ENCODE results near the gene FRZB.
"Not testable (repeated sequence)": the region's sequence is repeated elsewhere in the genome, so short reads cannot be mapped to it uniquely, and the experiment has no call there.

The FRZB gene

GRCh38 chr2:182887753-182888415 is 21.4 kb upstream of the FRZB start:
- TF ChIP-seq POLR2A (IDR thresholded peaks at IDR 0.05; ENCODE audit: low read depth, low read length) = no peak
- no peak for TF ChIP-seq TAF1 (IDR thresholded peaks at IDR 0.05; ENCODE audit: borderline replicate concordance, low read depth, low read length)
- TF ChIP-seq POLR2AphosphoS5 (IDR thresholded peaks at IDR 0.05; ENCODE audit: low read depth, low read length) = no peak
- FAIRE-seq (no peak), DNase-seq (ENCODE audit: insufficient read length) (no peak)

- DNase-seq (ENCODE audit: insufficient read length) (no peak), FAIRE-seq (no peak)
- no peak for TF ChIP-seq TAF1 (IDR thresholded peaks at IDR 0.05; ENCODE audit: borderline replicate concordance, low read depth, low read length)
- no peak for TF ChIP-seq POLR2AphosphoS5 (IDR thresholded peaks at IDR 0.05; ENCODE audit: low read depth, low read length)
- no peak for TF ChIP-seq POLR2A (IDR thresholded peaks at IDR 0.05; ENCODE audit: low read depth, low read length)
These were observed 20.7 kb upstream of the FRZB start for GRCh38 chr2:182887093-182887492.

GRCh38 chr2:182885771-182886170 is 19.3 kb upstream of the FRZB start:
- DNase-seq (ENCODE audit: insufficient read length) (no peak), FAIRE-seq (no peak)
- TF ChIP-seq POLR2A (IDR thresholded peaks at IDR 0.05; ENCODE audit: low read depth, low read length) = no peak
- TF ChIP-seq TAF1 (IDR thresholded peaks at IDR 0.05; ENCODE audit: borderline replicate concordance, low read depth, low read length) = no peak
- no peak for TF ChIP-seq POLR2AphosphoS5 (IDR thresholded peaks at IDR 0.05; ENCODE audit: low read depth, low read length)

- DNase-seq (ENCODE audit: insufficient read length) = no peak
- TF ChIP-seq POLR2A (IDR thresholded peaks at IDR 0.05; ENCODE audit: low read depth, low read length) (no peak), POLR2AphosphoS5 (IDR thresholded peaks at IDR 0.05; ENCODE audit: low read depth, low read length) (no peak), TAF1 (IDR thresholded peaks at IDR 0.05; ENCODE audit: borderline replicate concordance, low read depth, low read length) (no peak)
- FAIRE-seq = no peak
These were observed 17.0 kb upstream of the FRZB start for GRCh38 chr2:182883451-182883850.

- not testable (repeated sequence) for FAIRE-seq; DNase-seq (ENCODE audit: insufficient read length)
These were observed 13.7 kb upstream of the FRZB start for GRCh38 chr2:182880100-182880499.

GRCh38 chr2:182876653-182877052 is 10.2 kb upstream of the FRZB start:
- not testable (repeated sequence) for FAIRE-seq; DNase-seq (ENCODE audit: insufficient read length)

- FAIRE-seq (no peak), DNase-seq (ENCODE audit: insufficient read length) (no peak)
These were observed 3.8 kb upstream of the FRZB start for GRCh38 chr2:182870227-182870626.

GRCh38 chr2:182868054-182868796 is 1.8 kb upstream of the FRZB start:
- FAIRE-seq (no peak), DNase-seq (ENCODE audit: insufficient read length) (no peak)
- no peak for TF ChIP-seq POLR2AphosphoS5 (IDR thresholded peaks at IDR 0.05; ENCODE audit: low read depth, low read length)
- TF ChIP-seq POLR2A (IDR thresholded peaks at IDR 0.05; ENCODE audit: low read depth, low read length) = no peak
- TF ChIP-seq TAF1 (IDR thresholded peaks at IDR 0.05; ENCODE audit: borderline replicate concordance, low read depth, low read length) = no peak

More at GRCh38 chr2:182870227-182870626, 3.8 kb upstream of the FRZB start:
- TF ChIP-seq POLR2AphosphoS5 (IDR thresholded peaks at IDR 0.05; ENCODE audit: low read depth, low read length) = no peak
- TF ChIP-seq POLR2A (IDR thresholded peaks at IDR 0.05; ENCODE audit: low read depth, low read length) = no peak
- no peak for TF ChIP-seq TAF1 (IDR thresholded peaks at IDR 0.05; ENCODE audit: borderline replicate concordance, low read depth, low read length)

- DNase-seq (ENCODE audit: insufficient read length) (no peak), FAIRE-seq (no peak)
- TF ChIP-seq POLR2AphosphoS5 (IDR thresholded peaks at IDR 0.05; ENCODE audit: low read depth, low read length) (no peak), TAF1 (IDR thresholded peaks at IDR 0.05; ENCODE audit: borderline replicate concordance, low read depth, low read length) (no peak), POLR2A (IDR thresholded peaks at IDR 0.05; ENCODE audit: low read depth, low read length) (no peak)
These were observed 1.1 kb upstream of the FRZB start for GRCh38 chr2:182867426-182868053.

GRCh38 chr2:182866095-182866460 is 359 bp downstream of the FRZB start:
- no peak for FAIRE-seq
- no peak for TF ChIP-seq POLR2AphosphoS5 (IDR thresholded peaks at IDR 0.05; ENCODE audit: low read depth, low read length)
- no peak for DNase-seq (ENCODE audit: insufficient read length)

GRCh38 chr2:182864949-182865570 is 1.4 kb downstream of the FRZB start:
- DNase-seq (ENCODE audit: insufficient read length) = no peak
- FAIRE-seq = no peak
- TF ChIP-seq POLR2A (IDR thresholded peaks at IDR 0.05; ENCODE audit: low read depth, low read length) = no peak
- no peak for TF ChIP-seq TAF1 (IDR thresholded peaks at IDR 0.05; ENCODE audit: borderline replicate concordance, low read depth, low read length)
- TF ChIP-seq POLR2AphosphoS5 (IDR thresholded peaks at IDR 0.05; ENCODE audit: low read depth, low read length) = no peak

GRCh38 chr2:182863642-182864041 is 2.8 kb downstream of the FRZB start:
- TF ChIP-seq POLR2A (IDR thresholded peaks at IDR 0.05; ENCODE audit: low read depth, low read length) = no peak
- TF ChIP-seq TAF1 (IDR thresholded peaks at IDR 0.05; ENCODE audit: borderline replicate concordance, low read depth, low read length) = no peak
- DNase-seq (ENCODE audit: insufficient read length) (no peak), FAIRE-seq (no peak)

Data from GM12892 (cell line).